RWPE1 (cell line): ENCODE results near the gene WDR89.

Experiments
- CTCF ChIA-PET: fragments of 350-600 bp; sonication (Branson Sonifier 250); formaldehyde crosslinking; extraction: SDS; loops from one replicate; lab custom pipeline; 2021; lab: Yijun Ruan, JAX
- POLR2A ChIA-PET: fragments of 400-600 bp; formaldehyde crosslinking; extraction: SDS; loops from one replicate; lab custom pipeline; 2020; ENCODE audit warnings: antibody characterized with exemption; ENCODE audit not compliant: low non-redundant PET; lab: Yijun Ruan, JAX
- DNase-seq: peaks from one replicate; pipeline ENCODE4 v3.0.0; 2012; ENCODE audit warnings: low spot score
- H3K27ac ChIP-seq: fragments of 450-650 bp; 2 replicates; pipeline ENCODE4 v1.5.1; 2017
- TF ChIP-seq, protein P1 (sequence below): fragments of 450-650 bp; conservative IDR thresholded peaks from 2 replicates; pipeline ENCODE4 v1.5.1; 2017; ENCODE audit warnings: low read depth, mild to moderate bottlenecking

WDR89 gene

GRCh38 chr14:63654936-63655335 lies 13.3 kb upstream of the WDR89 start:
- ChIA-PET POLR2A (no interaction called here), CTCF (no interaction called here)
- TF ChIP-seq, protein P1, sequence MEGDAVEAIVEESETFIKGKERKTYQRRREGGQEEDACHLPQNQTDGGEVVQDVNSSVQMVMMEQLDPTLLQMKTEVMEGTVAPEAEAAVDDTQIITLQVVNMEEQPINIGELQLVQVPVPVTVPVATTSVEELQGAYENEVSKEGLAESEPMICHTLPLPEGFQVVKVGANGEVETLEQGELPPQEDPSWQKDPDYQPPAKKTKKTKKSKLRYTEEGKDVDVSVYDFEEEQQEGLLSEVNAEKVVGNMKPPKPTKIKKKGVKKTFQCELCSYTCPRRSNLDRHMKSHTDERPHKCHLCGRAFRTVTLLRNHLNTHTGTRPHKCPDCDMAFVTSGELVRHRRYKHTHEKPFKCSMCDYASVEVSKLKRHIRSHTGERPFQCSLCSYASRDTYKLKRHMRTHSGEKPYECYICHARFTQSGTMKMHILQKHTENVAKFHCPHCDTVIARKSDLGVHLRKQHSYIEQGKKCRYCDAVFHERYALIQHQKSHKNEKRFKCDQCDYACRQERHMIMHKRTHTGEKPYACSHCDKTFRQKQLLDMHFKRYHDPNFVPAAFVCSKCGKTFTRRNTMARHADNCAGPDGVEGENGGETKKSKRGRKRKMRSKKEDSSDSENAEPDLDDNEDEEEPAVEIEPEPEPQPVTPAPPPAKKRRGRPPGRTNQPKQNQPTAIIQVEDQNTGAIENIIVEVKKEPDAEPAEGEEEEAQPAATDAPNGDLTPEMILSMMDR: no peak
- DNase-seq: no peak
- H3K27ac ChIP-seq: no peak overlapping the region

- TF ChIP-seq, protein P1: no peak
- ChIA-PET CTCF (no interaction called here), POLR2A (no interaction called here)
- no peak overlapping the region for H3K27ac ChIP-seq
- DNase-seq: no peak
Measured at GRCh38 chr14:63654346-63654745, 12.7 kb upstream of the WDR89 start.

DNA sequence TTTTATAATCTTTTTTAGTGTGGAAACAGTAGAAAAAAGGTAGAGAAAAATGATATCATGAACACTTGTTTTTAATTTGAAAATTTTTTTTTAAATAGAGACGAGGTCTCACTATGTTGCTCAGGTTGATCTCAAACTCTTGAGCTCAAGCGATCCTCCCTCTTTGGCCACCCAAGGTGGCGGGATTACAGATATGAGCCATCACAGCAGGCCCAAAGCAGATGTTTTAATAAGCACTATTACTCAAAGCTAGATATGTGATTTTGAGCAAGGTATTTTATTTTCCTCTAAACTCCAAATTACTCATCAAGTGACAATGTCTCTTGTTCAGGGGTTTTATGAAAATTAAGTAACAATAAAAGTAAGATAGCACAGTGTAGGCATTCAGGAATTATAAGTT lies 10.7 kb upstream of the WDR89 start:
- POLR2A ChIA-PET: interaction anchor here (0.6 kb wide), 1 partner anchor 154 kb away, joined by 4 read pairs; no protein-coding TSS in a partner anchor
- DNase-seq: no peak
- no peak overlapping the region for H3K27ac ChIP-seq
- CTCF ChIA-PET: interaction anchor here (0.6 kb wide), 2 partner anchors 65 to 658 kb away, joined by 3 to 4 read pairs; no protein-coding TSS in a partner anchor
- TF ChIP-seq, protein P1: no peak

DNA sequence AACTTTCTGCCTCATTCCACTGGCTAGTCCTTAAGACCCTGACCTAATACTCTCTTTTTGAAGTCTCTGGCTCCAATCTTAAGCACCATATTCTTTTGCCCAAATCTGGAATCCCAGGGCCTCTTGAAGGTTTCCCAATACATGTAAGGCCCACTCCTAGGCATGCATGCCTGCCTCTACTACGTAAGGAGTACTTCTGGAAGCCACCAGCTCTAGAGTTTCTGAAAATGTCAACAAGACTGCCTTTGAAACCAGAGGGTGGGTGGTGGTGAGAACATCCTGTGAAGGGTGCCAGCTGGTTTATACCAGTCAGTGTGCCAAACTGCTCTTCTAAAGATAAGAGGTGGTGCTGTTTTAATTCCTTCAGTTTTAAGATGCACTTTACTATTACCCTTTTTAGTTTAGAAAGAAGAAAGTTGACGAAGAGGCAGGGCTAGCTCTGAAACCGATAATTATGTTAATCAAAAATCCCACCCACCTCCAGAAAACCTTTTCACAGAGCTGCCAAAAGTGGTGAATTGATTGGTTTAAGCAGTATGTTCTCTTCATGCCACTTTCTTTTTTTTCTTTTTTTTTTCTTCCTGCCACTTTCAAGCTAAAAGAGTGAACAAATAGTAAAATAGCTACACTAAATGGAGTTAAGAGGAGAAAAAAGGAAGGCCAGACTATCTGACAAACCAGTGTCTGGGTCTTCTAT lies 8.7 kb upstream of the WDR89 start:
- H3K27ac ChIP-seq: no peak overlapping the region
- TF ChIP-seq, protein P1: no peak
- POLR2A ChIA-PET: no interaction called here
- DNase-seq: no peak
- CTCF ChIA-PET: no interaction called here

DNA sequence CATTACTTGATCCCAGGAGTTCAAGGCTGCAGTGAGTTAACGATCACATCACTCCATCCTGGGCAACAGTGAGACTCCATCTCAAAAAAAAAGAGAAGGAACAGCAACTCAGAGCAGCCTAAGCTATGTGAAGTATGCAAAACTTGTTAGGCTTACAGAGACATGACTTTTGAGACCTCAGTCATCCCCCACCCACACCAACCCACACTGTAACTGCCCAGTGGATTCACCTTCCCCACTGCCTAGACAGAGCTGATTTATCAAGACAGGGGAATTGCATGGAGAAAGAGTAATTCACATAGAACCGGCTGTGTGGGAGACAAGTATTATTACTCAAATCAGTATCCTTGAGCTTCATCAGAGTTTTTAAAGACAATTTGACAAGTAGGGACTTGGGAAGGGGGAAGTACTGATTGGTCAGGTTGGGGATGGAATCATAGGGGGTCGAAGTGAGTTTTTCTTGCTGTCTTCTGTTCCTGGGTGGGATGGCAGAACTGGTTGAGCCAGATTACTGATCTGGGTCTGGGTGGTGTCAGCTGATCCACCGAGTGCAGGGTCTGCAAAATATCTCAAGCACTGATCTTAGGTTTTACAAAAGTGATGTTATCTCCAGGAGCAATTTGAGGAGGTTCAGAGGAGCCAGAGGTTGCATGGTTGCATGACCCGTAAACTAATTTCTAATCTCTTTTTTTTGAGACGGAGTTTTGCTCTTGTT lies 6.2 kb upstream of the WDR89 start:
- CTCF ChIA-PET: interaction anchor here (0.7 kb wide), 1 partner anchor 23 kb away, joined by 3 read pairs; no protein-coding TSS in a partner anchor
- H3K27ac ChIP-seq: no peak overlapping the region
- TF ChIP-seq, protein P1: no peak
- POLR2A ChIA-PET: no interaction called here
- DNase-seq: no peak

- ChIA-PET POLR2A (no interaction called here), CTCF (no interaction called here)
- DNase-seq: no peak
- TF ChIP-seq, protein P1: no peak
- H3K27ac ChIP-seq: no peak overlapping the region
Measured at GRCh38 chr14:63644741-63645140, 3.1 kb upstream of the WDR89 start.
